HEK293 (cell line): ENCODE data around the gene KCNMA1.

Experiments
- ZFP3 ChIP-seq: fragments of 450-650 bp; formaldehyde crosslinking; IDR thresholded peaks from 2 replicates; pipeline ENCODE4 v1.5.1; 2016; ENCODE audit warnings: low read depth, missing biosample characterization, missing genetic modification characterization
- ZNF530 ChIP-seq: fragments of 450-650 bp; formaldehyde crosslinking; IDR thresholded peaks from 2 replicates; pipeline ENCODE4 v1.5.1; 2016; ENCODE audit warnings: low read depth, missing biosample characterization, missing genetic modification characterization
- TF ChIP-seq, protein P1 (sequence below): fragments of 450-650 bp; formaldehyde crosslinking; IDR thresholded peaks from 2 replicates; pipeline ENCODE4 v1.5.1; 2016; ENCODE audit warnings: missing biosample characterization, missing genetic modification characterization

DNA sequence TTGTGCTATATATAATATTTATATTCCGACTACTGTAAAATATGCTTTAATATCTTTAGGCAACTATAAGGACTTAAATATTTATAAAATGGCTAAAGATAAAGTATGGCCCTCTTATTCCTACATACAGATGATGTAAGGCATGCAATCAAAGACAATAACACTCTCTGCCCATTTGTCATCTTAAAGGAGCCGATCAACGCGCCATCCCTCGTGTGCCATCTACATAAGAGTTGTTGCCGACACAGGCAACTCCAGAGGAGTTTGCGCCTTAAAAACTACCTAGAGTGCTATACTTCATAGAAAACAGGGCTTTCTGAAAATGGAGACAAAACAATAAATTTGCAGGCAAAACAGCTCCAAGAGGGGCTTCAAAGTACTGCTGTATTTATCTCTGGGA is 709.0 kb downstream of the KCNMA1 start:
- TF ChIP-seq ZNF530 (no peak), ZFP3 (tag by site-specific recombination) (no peak)
- TF ChIP-seq, protein P1, sequence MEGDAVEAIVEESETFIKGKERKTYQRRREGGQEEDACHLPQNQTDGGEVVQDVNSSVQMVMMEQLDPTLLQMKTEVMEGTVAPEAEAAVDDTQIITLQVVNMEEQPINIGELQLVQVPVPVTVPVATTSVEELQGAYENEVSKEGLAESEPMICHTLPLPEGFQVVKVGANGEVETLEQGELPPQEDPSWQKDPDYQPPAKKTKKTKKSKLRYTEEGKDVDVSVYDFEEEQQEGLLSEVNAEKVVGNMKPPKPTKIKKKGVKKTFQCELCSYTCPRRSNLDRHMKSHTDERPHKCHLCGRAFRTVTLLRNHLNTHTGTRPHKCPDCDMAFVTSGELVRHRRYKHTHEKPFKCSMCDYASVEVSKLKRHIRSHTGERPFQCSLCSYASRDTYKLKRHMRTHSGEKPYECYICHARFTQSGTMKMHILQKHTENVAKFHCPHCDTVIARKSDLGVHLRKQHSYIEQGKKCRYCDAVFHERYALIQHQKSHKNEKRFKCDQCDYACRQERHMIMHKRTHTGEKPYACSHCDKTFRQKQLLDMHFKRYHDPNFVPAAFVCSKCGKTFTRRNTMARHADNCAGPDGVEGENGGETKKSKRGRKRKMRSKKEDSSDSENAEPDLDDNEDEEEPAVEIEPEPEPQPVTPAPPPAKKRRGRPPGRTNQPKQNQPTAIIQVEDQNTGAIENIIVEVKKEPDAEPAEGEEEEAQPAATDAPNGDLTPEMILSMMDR (tag by site-specific recombination) = no peak
